Measurements from ENCODE around the gene OGDH. TPM values are rescaled to one million over a fixed set of nuclear protein-coding genes. Genes with fewer than 3 reads are reported as not detected.

The OGDH gene
- total RNA-seq, 1 experiment from 2014 or later = 69.1 TPM

DNA sequence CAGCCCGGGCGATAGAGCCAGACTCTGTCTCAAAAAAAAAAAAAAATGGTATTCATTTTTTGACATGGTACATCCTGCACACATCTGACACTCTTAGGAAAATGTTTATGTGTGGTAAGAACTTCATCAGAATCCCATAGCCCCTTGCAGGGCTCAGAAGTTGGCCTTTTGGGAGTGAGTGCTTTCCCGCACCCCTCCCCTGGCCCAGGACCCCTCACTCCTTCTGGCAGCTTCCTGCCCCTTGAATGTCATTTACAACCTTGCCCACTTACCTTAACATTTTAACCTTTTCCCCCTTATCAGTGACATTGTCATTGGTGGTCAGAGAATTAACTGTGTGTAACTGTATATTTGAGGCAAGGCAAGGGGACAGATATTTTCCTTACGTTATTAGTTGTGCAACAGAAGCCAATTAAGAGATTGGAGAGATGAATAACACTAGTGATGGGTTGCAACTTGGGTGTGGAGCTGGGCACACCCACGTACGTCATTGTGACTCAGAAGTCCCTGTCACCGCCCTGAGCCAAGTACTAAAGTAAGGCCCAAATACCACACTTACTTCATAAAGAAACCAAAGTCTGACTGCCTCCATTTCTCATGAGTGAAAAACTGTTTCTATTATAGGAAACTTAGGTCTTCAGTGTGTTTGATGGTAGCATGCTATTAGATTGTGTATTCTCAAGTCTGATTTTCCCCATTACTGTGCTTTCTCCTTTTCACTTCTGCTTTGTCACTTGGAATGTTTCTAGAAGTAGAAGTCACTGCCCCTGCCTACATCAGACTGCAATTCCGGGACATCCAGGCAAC is 31.6 kb downstream of the OGDH start (continued):
- TF ChIP-seq, protein P1, sequence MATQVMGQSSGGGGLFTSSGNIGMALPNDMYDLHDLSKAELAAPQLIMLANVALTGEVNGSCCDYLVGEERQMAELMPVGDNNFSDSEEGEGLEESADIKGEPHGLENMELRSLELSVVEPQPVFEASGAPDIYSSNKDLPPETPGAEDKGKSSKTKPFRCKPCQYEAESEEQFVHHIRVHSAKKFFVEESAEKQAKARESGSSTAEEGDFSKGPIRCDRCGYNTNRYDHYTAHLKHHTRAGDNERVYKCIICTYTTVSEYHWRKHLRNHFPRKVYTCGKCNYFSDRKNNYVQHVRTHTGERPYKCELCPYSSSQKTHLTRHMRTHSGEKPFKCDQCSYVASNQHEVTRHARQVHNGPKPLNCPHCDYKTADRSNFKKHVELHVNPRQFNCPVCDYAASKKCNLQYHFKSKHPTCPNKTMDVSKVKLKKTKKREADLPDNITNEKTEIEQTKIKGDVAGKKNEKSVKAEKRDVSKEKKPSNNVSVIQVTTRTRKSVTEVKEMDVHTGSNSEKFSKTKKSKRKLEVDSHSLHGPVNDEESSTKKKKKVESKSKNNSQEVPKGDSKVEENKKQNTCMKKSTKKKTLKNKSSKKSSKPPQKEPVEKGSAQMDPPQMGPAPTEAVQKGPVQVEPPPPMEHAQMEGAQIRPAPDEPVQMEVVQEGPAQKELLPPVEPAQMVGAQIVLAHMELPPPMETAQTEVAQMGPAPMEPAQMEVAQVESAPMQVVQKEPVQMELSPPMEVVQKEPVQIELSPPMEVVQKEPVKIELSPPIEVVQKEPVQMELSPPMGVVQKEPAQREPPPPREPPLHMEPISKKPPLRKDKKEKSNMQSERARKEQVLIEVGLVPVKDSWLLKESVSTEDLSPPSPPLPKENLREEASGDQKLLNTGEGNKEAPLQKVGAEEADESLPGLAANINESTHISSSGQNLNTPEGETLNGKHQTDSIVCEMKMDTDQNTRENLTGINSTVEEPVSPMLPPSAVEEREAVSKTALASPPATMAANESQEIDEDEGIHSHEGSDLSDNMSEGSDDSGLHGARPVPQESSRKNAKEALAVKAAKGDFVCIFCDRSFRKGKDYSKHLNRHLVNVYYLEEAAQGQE (IDR thresholded peaks at IDR 0.05; ENCODE audit: low read depth) = no peak
- TF ChIP-seq JUND (IDR thresholded peaks at IDR 0.05) (peak; percentile 77), FOSL1 (IDR thresholded peaks at IDR 0.05; ENCODE audit: low read depth) (peak; percentile 90), CEBPB (IDR thresholded peaks at IDR 0.05; ENCODE audit: low read depth) (peak; percentile 96), SRF (IDR thresholded peaks at IDR 0.05; ENCODE audit: low read depth) (no peak), EGR1 (IDR thresholded peaks at IDR 0.05; ENCODE audit: low read depth) (peak; percentile 72), ELF1 (IDR thresholded peaks at IDR 0.05; ENCODE audit: borderline replicate concordance, low read depth) (no peak)
- TF ChIP-seq, protein P2, sequence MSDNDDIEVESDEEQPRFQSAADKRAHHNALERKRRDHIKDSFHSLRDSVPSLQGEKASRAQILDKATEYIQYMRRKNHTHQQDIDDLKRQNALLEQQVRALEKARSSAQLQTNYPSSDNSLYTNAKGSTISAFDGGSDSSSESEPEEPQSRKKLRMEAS (IDR thresholded peaks at IDR 0.05) = no peak; the same call in 1 of the 2 replicates

Measured in HCT116 (cell line).